GM12878 (cell line): ENCODE data around the gene TRH. TPM values are rescaled to one million over a fixed set of nuclear protein-coding genes. Genes with fewer than 3 reads are reported as not detected.

Source experiments
- ATAC-seq: fragments of 200-7000 bp; cut with Tn5 transposase; 3 replicates; pipeline ENCODE4 v1.9.1; 2020; ENCODE audit warnings: mild to moderate bottlenecking, moderate library complexity
- BruUV-seq: library from RNA; stranded (reverse); fragments of 400-500 nt; replicated peaks from 2 replicates; lab custom pipeline; 2021; lab: Mats Ljungman, UMichigan
- CTCF ChIA-PET: fragments of 300-600 bp; sonication (Branson Sonifier 250); formaldehyde crosslinking; extraction: SDS; loops from one replicate; lab custom pipeline; 2021; ENCODE audit warnings: inconsistent platforms; lab: Yijun Ruan, JAX
- POLR2A ChIA-PET: fragments of 350-600 bp; formaldehyde crosslinking; extraction: SDS; loops from one replicate; lab custom pipeline; 2021; ENCODE audit warnings: inconsistent platforms; lab: Charles Lee
- RAD21 ChIA-PET: fragments of 300-600 bp; sonication (Branson Sonifier 250); formaldehyde crosslinking; loops from one replicate; lab custom pipeline; 2023; ENCODE audit warnings: antibody characterized with exemption; ENCODE audit not compliant: unreplicated experiment; lab: Charles Lee
- SMC1A ChIA-PET: fragments of 300-600 bp; sonication (Branson Sonifier 250); formaldehyde crosslinking; loops from one replicate; lab custom pipeline; 2023; ENCODE audit not compliant: unreplicated experiment, uncharacterized antibody; lab: Charles Lee
- DNase-seq: peaks from one replicate; pipeline ENCODE4 v3.0.0-alpha.2; 2011; ENCODE audit warnings: low read depth, low spot score
- FAIRE-seq: peaks from 3 replicates; lab custom pipeline; 2011; peaks lifted over from hg19 to GRCh38; lab: Jason Lieb, UNC
- H2AFZ ChIP-seq: 2 replicates; pipeline ENCODE4 v1.6.0; 2011; ENCODE audit warnings: low read depth, low read length, control low read depth; ENCODE audit not compliant: control insufficient read depth
- H3K27ac ChIP-seq: 2 replicates; pipeline ENCODE4 v1.5.1; 2011; ENCODE audit warnings: control low read depth; ENCODE audit not compliant: control insufficient read depth, insufficient read depth
- H3K27me3 ChIP-seq, 2 experiments: replicated peaks in 1 of 2; 2 replicates each; pipeline versions ENCODE4 v1.6.0 to v1.6.1; 2011; ENCODE audit warnings: low read length in 1 of 2; ENCODE audit not compliant: control insufficient read depth in 2 of 2, insufficient read depth in 2 of 2
- H3K36me3 ChIP-seq, 2 experiments: 2 replicates each; pipeline ENCODE4 v1.5.1; 2011; ENCODE audit warnings: low read length in 1 of 2; ENCODE audit not compliant: control insufficient read depth in 2 of 2, insufficient read depth in 2 of 2
- H3K4me1 ChIP-seq: 2 replicates; pipeline ENCODE4 v1.6.1; 2011; ENCODE audit warnings: mild to moderate bottlenecking, low read length, moderate library complexity, mixed read lengths; ENCODE audit not compliant: control insufficient read depth, insufficient read depth
- H3K4me2 ChIP-seq: 2 replicates; pipeline ENCODE4 v1.6.0; 2011; ENCODE audit warnings: control low read depth; ENCODE audit not compliant: control insufficient read depth, insufficient read depth
- H3K4me3 ChIP-seq: fragments of 200-600 bp; sonication (generic); 2 replicates; pipeline ENCODE4 v1.5.1; 2016
- H3K79me2 ChIP-seq: 2 replicates; pipeline ENCODE4 v1.6.0; 2011; ENCODE audit warnings: low read length; ENCODE audit not compliant: control insufficient read depth, insufficient read depth
- H3K9ac ChIP-seq: 2 replicates; pipeline ENCODE4 v1.8.0; 2011; ENCODE audit warnings: low read length, control low read depth, mixed read lengths; ENCODE audit not compliant: control insufficient read depth, insufficient read depth
- H3K9me3 ChIP-seq: replicated peaks from 3 replicates; pipeline ENCODE4 v1.5.1; 2011; ENCODE audit warnings: mild to moderate bottlenecking, low read length; ENCODE audit not compliant: control insufficient read depth, insufficient read depth
- H4K20me1 ChIP-seq: 2 replicates; pipeline ENCODE4 v1.6.0; 2011; ENCODE audit not compliant: control insufficient read depth, insufficient read depth
- HCFC1 ChIP-seq: fragments of 150-350 bp; IDR thresholded peaks from 2 replicates; pipeline ENCODE4 v1.6.1; 2014; ENCODE audit warnings: low read length
- REST ChIP-seq: IDR thresholded peaks from 2 replicates; pipeline ENCODE4 v1.6.1; 2012; ENCODE audit warnings: mild to moderate bottlenecking, low read depth, low read length
- SKIL ChIP-seq: fragments of 450-650 bp; IDR thresholded peaks from 2 replicates; pipeline ENCODE4 v1.6.1; 2017; ENCODE audit warnings: mild to moderate bottlenecking, low read depth, inconsistent platforms; ENCODE audit not compliant: poor library complexity, severe bottlenecking
- WGBS: methylation state at CpG from one replicate; pipeline ENCODE4 v1.1.6; 2016; ENCODE audit warnings: low lambda C conversion rate; ENCODE audit not compliant: insufficient replicate concordance, insufficient coverage; ENCODE audit errors: missing lambda C conversion rate; 5-methylcytosine and 5-hydroxymethylcytosine counted together
- in situ Hi-C: fragments of 300-500 bp; cut with MboI; formaldehyde crosslinking; loops from 9 replicates; pipeline ENCODE4 v1.14.3; 2018; ENCODE audit warnings: mixed read lengths
- intact Hi-C: fragments of 100-400 bp; cut with micrococcal nuclease; formaldehyde crosslinking; loops from one replicate; pipeline ENCODE4 v1.14.2; 2022; ENCODE audit not compliant: unreplicated experiment
- polyA plus RNA-seq, 11 experiments: library from polyadenylated mRNA; depleted of rRNA in 4 of 11; unstranded in 6 of 11; stranded (reverse) in 5 of 11; fragments of >200 nt; fragmentation: Nextera tagmentation in 4 of 11; fragmentation: Illumina TruSeq in 1 of 11; extraction: Ambion mirVana in 4 of 11; extraction: Trizol in 1 of 11; gene quantifications; 1 replicate in 1 of 11; 2 replicates in 10 of 11; pipeline versions ENCODE4 v1.2.1 to v1.2.3, GENCODE V29; 2011 to 2016; ENCODE audit warnings: inconsistent platforms in 2 of 11, missing spikeins in 2 of 11, low read depth in 1 of 11
- total RNA-seq, 4 experiments: library from RNA; depleted of rRNA in 3 of 4; stranded (reverse); fragments of >200 nt in 3 of 4; fragmentation: Illumina TruSeq in 1 of 4; extraction: Trizol in 1 of 4; gene quantifications; 2 replicates each; pipeline versions ENCODE4 v1.2.1 to v1.2.3, GENCODE V29; 2013 to 2021

TRH gene
- total and polyA plus RNA-seq, 10 of the 15 experiments (the other 5 are each of a cell fraction or from before 2014, with no cell fraction given) = not detected

DNA sequence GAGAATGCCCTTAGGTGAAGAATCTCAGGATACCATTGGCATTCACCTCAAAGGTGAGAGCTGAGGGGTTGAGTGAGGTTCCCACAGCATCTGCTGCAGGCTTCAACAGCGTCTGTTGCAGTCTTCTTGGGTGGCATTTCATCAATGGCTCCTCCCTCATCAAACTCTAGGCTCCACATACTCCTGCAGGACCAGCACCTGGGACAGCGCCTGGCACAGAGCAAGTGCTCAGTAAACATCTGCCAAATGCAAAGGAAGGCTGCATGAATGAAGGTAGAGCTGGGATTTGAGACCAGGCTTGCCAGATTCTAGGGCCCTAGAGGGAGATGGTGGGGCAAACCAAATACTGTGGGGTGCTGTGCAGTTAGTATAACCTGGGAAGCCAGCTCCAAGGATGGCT is 9.6 kb downstream of the TRH start:
- ChIA-PET SMC1A (interaction anchor here (1.0 kb wide), 1 partner anchor 335 kb away, joined by 3 read pairs; no protein-coding TSS in a partner anchor), CTCF (interaction anchor here (1.7 kb wide), 1 partner anchor 42 kb away, joined by 7 read pairs; no protein-coding TSS in a partner anchor), POLR2A (interaction anchor here (0.5 kb wide), 1 partner anchor 1177 kb away, joined by 4 read pairs; no protein-coding TSS in a partner anchor), RAD21 (no interaction called here)
- ATAC-seq = no peak
- H2AFZ ChIP-seq = no peak overlapping the region
- no peak overlapping the region for H3K4me3 ChIP-seq
- peaks cover 0 to 2% of the 10 kb centered on the region in 2 experiments; a peak in 1 of 4 replicates for H3K27me3 ChIP-seq
- no peaks in the 10 kb centered on the region for H3K79me2 ChIP-seq
- no peak for DNase-seq
- intact Hi-C loops = no loop called here
- no peak for FAIRE-seq
- H3K4me1 ChIP-seq = no peaks in the 10 kb centered on the region
- no peaks in the 10 kb centered on the region for H3K9me3 ChIP-seq
- WGBS = 17% methylated on average over 2 of the region's 2 CpGs
- H3K27ac ChIP-seq = no peak overlapping the region
- in situ Hi-C loops = no loop called here
- H4K20me1 ChIP-seq = no peaks in the 10 kb centered on the region
- no peaks in the 10 kb centered on the region for H3K36me3 ChIP-seq
- H3K4me2 ChIP-seq = no peak overlapping the region
- TF ChIP-seq HCFC1 = no peak
- TF ChIP-seq REST = peak; percentile 77
- TF ChIP-seq SKIL = no peak
- no TSS peak for BruUV-seq
- no peak overlapping the region for H3K9ac ChIP-seq
